GM10248 (cell line): Measurements from ENCODE around the gene APBA1.

ENCODE experiments used
- CTCF ChIA-PET: fragments of 300-600 bp; sonication (Branson Sonifier 250); formaldehyde crosslinking; extraction: SDS; loops from one replicate; lab custom pipeline; 2021; ENCODE audit warnings: antibody characterized with exemption; lab: Yijun Ruan, JAX
- POLR2A ChIA-PET: fragments of 350-650 bp; sonication (Branson Sonifier 250); formaldehyde crosslinking; extraction: SDS; loops from one replicate; lab custom pipeline; 2020; ENCODE audit warnings: antibody characterized with exemption; lab: Yijun Ruan, JAX
- DNase-seq: peaks from one replicate; pipeline ENCODE4 v3.0.0; 2012; ENCODE audit errors: extremely low spot score
- TF ChIP-seq, protein P1 (sequence below): IDR thresholded peaks from 2 replicates; pipeline ENCODE4 v1.5.1; 2012; ENCODE audit warnings: mild to moderate bottlenecking, low read depth; ENCODE audit errors: extremely low read depth, missing control alignments, control extremely low read depth

Gene APBA1

DNA sequence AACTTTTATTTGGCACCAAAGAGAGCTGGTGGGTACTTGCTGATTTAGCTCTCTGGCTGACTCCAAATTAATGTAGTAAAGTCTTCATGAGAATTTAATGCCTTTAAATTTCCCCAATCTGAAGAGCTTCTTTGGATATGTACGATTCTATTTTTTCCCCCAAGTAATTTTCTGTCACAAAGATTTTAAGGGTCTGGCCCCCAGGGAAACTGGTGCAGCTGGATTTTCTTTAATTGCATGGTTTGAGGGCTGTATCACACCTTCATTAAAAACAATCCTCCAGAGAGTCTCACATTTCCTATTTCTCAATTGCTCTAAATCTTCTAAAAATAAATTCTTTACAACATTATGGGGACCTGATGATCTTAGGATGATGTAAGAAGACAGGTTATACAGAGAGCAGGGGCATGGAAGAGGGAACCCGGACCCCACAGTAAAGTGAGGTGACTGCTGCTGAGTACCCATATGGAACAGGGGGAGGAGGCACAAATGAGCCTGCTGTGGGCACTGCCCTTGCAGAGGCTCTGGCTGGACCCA lies 188.2 kb downstream of the APBA1 start:
- ChIA-PET CTCF (interaction anchor here (1.4 to 1.7 kb wide), 2 partner anchors 18 to 61 kb away, joined by 3 to 5 read pairs; no protein-coding TSS in a partner anchor), POLR2A (no interaction called here)
- TF ChIP-seq, protein P1, sequence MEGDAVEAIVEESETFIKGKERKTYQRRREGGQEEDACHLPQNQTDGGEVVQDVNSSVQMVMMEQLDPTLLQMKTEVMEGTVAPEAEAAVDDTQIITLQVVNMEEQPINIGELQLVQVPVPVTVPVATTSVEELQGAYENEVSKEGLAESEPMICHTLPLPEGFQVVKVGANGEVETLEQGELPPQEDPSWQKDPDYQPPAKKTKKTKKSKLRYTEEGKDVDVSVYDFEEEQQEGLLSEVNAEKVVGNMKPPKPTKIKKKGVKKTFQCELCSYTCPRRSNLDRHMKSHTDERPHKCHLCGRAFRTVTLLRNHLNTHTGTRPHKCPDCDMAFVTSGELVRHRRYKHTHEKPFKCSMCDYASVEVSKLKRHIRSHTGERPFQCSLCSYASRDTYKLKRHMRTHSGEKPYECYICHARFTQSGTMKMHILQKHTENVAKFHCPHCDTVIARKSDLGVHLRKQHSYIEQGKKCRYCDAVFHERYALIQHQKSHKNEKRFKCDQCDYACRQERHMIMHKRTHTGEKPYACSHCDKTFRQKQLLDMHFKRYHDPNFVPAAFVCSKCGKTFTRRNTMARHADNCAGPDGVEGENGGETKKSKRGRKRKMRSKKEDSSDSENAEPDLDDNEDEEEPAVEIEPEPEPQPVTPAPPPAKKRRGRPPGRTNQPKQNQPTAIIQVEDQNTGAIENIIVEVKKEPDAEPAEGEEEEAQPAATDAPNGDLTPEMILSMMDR = no peak
- no peak for DNase-seq

DNA sequence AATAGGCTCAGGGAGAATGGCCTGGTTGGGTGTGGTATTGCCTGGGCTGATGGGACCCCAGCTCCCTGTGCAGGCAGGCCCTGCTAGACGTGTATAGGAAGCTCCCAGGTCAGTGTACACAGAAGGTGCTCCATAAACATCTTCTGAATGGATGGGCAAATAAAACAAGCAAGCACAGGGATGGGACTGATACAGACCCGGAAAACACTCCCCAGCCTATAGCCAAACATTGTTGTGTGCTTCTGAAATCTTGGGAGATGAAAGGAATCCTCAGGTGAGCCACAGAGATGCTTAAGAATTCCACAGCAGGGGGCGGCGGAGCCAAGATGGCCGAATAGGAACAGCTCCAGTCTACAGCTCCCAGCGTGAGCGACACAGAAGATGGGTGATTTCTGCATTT lies 195.4 kb downstream of the APBA1 start:
- TF ChIP-seq, protein P1 = no peak
- ChIA-PET CTCF (interaction anchor here (0.9 kb wide), 1 partner anchor 11 kb away, joined by 4 read pairs; no protein-coding TSS in a partner anchor), POLR2A (no interaction called here)
- DNase-seq = no peak

DNA sequence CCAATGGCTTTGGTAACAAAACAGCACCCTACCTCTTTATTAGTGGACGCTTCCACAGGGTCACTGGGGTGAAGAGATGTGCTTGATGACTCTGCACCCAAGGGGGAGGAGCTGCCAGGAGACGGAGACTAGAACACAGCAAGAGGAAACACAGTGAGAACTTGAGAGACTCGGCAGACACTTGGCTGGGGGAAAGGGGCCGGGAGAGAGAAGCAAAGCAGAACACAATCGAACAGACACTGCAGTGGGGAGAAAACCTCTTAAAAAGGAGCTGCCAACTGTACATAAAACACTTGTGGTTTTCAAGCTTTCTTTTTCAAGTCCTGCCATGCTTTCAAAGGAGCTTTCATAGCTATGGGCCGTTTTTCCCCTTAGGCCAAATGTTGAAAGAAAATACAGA lies 196.2 kb downstream of the APBA1 start:
- TF ChIP-seq, protein P1 = no peak
- ChIA-PET CTCF (interaction anchor here (0.9 kb wide), 1 partner anchor 12 kb away, joined by 4 read pairs; no protein-coding TSS in a partner anchor), POLR2A (no interaction called here)
- no peak for DNase-seq

DNA sequence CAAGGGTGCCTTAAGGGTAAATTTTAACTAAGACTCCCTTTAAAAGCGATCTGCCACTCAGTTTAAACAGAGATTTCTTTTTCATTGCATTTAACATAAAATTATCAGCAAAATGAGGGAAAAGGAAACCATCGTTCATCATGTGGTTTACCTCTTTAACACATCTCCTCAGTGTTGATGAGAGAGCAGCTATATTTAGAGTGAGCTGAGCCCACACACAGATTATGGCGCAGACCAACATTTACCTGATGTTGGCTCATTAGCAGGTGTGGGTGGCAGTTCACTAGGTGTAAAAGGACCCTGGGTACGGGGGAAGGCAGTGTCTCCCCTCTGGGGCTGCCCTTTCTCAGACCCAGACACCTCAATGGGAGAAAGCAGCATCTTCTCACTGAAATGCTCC lies 197.3 kb downstream of the APBA1 start:
- DNase-seq = no peak
- ChIA-PET CTCF (interaction anchor here (1.2 kb wide), 1 partner anchor 12 kb away, joined by 6 read pairs; no protein-coding TSS in a partner anchor), POLR2A (no interaction called here)
- TF ChIP-seq, protein P1 = no peak

DNA sequence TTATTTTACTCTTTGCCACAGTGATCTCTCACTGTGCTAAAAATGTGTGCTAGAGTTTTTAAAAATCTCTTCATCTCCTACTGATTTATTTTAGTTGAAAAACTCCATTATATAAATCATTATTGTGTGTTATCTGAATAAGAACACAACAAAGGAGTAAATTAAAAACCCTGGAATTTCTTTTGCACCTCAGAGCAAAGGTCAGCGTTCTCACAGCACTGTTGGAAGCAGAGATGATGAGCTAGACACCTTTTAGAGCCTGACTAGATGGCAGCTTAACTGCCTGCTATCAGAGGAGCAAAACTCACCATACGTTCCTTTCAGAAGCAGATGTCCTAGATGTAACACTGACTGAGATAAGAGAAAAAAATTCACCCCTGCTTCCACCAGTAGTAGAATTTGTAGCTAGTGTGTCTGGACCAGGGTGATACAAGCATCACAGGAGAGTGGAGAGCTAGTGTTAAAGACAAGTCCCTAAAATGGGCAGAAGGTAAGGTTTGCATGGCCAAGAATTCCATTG lies 200.0 kb downstream of the APBA1 start:
- CTCF ChIA-PET = interaction anchor here (1.4 to 1.9 kb wide), 2 partner anchors 20 to 28 kb away, joined by 3 to 5 read pairs; no protein-coding TSS in a partner anchor
- POLR2A ChIA-PET = no interaction called here
- TF ChIP-seq, protein P1 = no peak
- no peak for DNase-seq

DNA sequence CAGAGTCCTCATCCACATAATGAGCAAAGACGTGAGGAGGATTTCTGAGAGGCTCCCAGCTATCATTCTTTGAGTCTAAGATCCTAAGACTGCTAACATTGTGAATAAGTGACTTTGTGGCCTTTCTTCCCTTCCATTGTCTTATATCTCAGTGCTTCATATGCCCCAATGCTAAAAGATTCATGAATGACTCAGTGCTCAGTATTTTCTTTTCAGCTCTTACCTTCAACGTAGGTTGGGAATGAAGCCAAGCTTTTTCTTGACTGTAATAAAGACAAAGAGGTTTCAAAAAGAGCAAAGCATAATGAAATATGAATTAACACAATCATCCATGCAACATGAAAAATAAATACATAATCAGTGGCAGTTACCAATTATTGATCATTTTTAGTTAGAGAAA lies 200.7 kb downstream of the APBA1 start:
- DNase-seq = no peak

More for the DNA sequence above, 200.7 kb downstream of the APBA1 start:
- TF ChIP-seq, protein P1 = no peak
- ChIA-PET POLR2A (no interaction called here), CTCF (interaction anchor here (1.9 kb wide), 1 partner anchor 20 kb away, joined by 5 read pairs; no protein-coding TSS in a partner anchor)
